ENCODE measurements around the gene SLC22A23.

- no peak for TF ChIP-seq YY1 (IDR thresholded peaks at IDR 0.05)
- no peak for TF ChIP-seq MAX (IDR thresholded peaks at IDR 0.05)
- no peak for TF ChIP-seq CTCF (IDR thresholded peaks at IDR 0.05; ENCODE audit: low read depth, low read length, missing input control)
- no peak for TF ChIP-seq JUND (IDR thresholded peaks at IDR 0.05)
- TF ChIP-seq RXRA (IDR thresholded peaks at IDR 0.05) = no peak
- TF ChIP-seq REST (IDR thresholded peaks at IDR 0.05) = no peak
- no peak for TF ChIP-seq ATF3 (IDR thresholded peaks at IDR 0.05)
- TF ChIP-seq TAF1 (conservative IDR thresholded peaks at IDR 0.05) = no peak
- TF ChIP-seq GABPA (IDR thresholded peaks at IDR 0.05 in 1 of 2, conservative IDR thresholded peaks at IDR 0.05 in 1 of 2) = no peak
- no peak for TF ChIP-seq HNF4A (conservative IDR thresholded peaks at IDR 0.05)
Observed at GRCh38 chr6:3425574-3425973, 31.3 kb downstream of the SLC22A23 start.
